ENCODE data around the gene ZIC5. TPM values are rescaled to one million over a fixed set of nuclear protein-coding genes. Genes with fewer than 3 reads are reported as not detected.

ZIC5 gene
- total and polyA plus RNA-seq, 4 donors, result 5.7 to 30.5 (median 8.8) TPM

DNA sequence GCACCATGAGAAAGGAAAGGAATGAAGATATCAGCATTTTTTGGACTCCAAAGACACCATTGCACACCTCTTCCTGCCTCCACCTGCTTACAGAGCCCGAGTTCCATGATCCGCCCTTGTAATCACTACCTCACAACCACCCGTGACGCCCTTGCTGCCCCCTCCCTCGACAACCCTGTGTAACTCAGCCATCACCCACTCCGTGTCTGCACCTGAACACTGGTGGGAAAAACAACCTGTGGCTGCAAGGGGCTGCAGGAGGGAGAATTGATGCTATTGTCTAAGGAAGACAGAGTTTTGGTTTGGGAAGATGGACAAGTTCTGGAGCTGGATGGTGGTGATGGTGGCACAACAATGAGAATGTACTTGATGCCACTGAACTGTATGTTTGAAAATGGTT is 27.0 kb downstream of the ZIC5 start:
- no peak for DNase-seq (ENCODE audit: low read depth in 4 of 6, low spot score in 6 of 6)
- Histone ChIP-seq H3K27ac (ENCODE audit: low read depth, low read length) (no peak overlapping the region), H3K4me3 (ENCODE audit: low read depth, low read length) (no peak overlapping the region), H3K36me3 (ENCODE audit: control insufficient read depth, insufficient read depth, low read length) (no peaks in the 10 kb centered on the region), H3K9me3 (ENCODE audit: control insufficient read depth, insufficient read depth, low read length) (no peaks in the 10 kb centered on the region), H3K4me1 (ENCODE audit: control insufficient read depth, insufficient read depth, low read length) (peaks cover 5% of the 10 kb centered on the region), H3K27me3 (ENCODE audit: control insufficient read depth, insufficient read depth, low read length) (peaks cover 6% of the 10 kb centered on the region)
- WGBS (ENCODE audit: insufficient coverage), result 93% methylated on average over 2 of the region's 6 CpGs

DNA sequence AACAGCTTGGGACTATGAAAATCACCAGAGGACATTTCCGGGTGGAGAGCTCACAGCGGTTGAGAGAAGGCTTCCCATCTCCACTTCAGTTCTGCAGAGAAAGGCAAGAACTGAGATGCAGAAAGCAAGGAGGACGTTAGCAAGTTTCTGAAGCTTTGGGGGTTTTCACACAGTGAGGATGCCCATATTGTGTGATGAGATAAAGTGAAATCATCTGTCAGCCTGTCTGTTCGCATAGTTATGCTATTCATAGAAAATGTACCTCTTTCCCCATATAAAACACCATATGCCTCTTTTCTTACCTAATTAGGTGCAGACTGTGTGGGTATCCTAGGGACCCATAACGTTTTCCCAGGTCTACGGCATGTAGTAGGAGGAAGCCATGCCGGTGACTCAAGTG is 27.5 kb downstream of the ZIC5 start:
- Histone ChIP-seq H3K4me3 (ENCODE audit: low read depth, low read length) (no peak overlapping the region), H3K9me3 (ENCODE audit: control insufficient read depth, insufficient read depth, low read length) (no peaks in the 10 kb centered on the region), H3K27me3 (ENCODE audit: control insufficient read depth, insufficient read depth, low read length) (peaks cover 2% of the 10 kb centered on the region), H3K36me3 (ENCODE audit: control insufficient read depth, insufficient read depth, low read length) (no peaks in the 10 kb centered on the region), H3K27ac (ENCODE audit: low read depth, low read length) (no peak overlapping the region), H3K4me1 (ENCODE audit: control insufficient read depth, insufficient read depth, low read length) (peaks cover 4% of the 10 kb centered on the region)
- DNase-seq (ENCODE audit: low read depth in 4 of 6, low spot score in 6 of 6), result peak in 1 of 6 donors; percentile 59
- WGBS (ENCODE audit: insufficient coverage), result 73% methylated on average over 2 of the region's 7 CpGs

DNA sequence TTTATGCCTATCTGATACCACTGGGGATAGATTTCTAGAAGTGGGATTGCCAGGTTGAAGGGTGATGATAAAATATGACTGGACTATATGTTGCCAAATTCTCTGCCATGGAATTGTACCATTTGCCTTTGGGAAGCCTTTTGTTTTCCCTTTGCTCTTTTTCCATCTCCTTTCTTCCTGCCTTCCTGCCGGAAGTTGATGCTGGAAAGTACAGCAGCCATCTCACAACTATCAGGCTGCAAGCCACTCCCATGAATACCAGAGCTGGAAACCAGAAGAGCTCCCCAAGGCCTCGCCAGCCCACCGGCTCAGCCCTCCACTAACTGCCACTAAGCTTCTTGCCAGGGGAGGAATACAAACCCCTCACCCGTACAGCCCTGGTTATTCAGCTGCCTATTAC is 29.7 kb downstream of the ZIC5 start:
- no peaks in the 10 kb centered on the region for H3K27me3 ChIP-seq (ENCODE audit: control insufficient read depth, insufficient read depth, low read length)
- no peak overlapping the region for H3K27ac ChIP-seq (ENCODE audit: low read depth, low read length)
- 75% methylated on average over 1 of the region's 4 CpGs for WGBS (ENCODE audit: insufficient coverage)

DNA sequence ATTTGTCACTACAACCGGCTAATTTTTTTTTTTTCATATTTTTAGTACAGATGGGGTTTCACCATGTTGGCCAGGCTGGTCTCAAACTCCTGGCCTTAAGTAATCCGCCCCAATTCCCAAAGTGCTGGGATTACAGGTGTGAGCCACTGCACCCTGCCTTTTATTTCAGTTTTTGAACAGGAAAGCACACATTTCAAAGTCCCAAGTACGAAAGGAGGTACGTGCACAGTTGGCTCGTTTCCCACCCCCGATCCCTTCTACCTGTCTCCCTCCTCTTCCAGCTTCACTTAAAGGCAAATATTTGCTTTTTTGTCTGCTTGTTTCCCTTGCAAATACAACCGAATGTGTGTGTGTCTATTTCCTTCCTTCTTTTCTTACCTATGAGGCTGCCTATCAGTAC is 30.5 kb downstream of the ZIC5 start:
- Histone ChIP-seq H3K4me3 (ENCODE audit: low read depth, low read length) (no peak overlapping the region), H3K36me3 (ENCODE audit: control insufficient read depth, insufficient read depth, low read length) (no peaks in the 10 kb centered on the region), H3K9me3 (ENCODE audit: control insufficient read depth, insufficient read depth, low read length) (no peaks in the 10 kb centered on the region), H3K27me3 (ENCODE audit: control insufficient read depth, insufficient read depth, low read length) (no peaks in the 10 kb centered on the region), H3K27ac (ENCODE audit: low read depth, low read length) (no peak overlapping the region), H3K4me1 (ENCODE audit: control insufficient read depth, insufficient read depth, low read length) (peaks cover 4% of the 10 kb centered on the region)
- 98% methylated on average over 5 of the region's 7 CpGs for WGBS (ENCODE audit: insufficient coverage)
- no peak for DNase-seq (ENCODE audit: low read depth in 4 of 6, low spot score in 6 of 6)

More for the DNA sequence above, 29.7 kb downstream of the ZIC5 start:
- Histone ChIP-seq H3K9me3 (ENCODE audit: control insufficient read depth, insufficient read depth, low read length) (no peaks in the 10 kb centered on the region), H3K4me1 (ENCODE audit: control insufficient read depth, insufficient read depth, low read length) (peaks cover 4% of the 10 kb centered on the region), H3K4me3 (ENCODE audit: low read depth, low read length) (no peak overlapping the region), H3K36me3 (ENCODE audit: control insufficient read depth, insufficient read depth, low read length) (no peaks in the 10 kb centered on the region)
- no peak for DNase-seq (ENCODE audit: low read depth in 4 of 6, low spot score in 6 of 6)

DNA sequence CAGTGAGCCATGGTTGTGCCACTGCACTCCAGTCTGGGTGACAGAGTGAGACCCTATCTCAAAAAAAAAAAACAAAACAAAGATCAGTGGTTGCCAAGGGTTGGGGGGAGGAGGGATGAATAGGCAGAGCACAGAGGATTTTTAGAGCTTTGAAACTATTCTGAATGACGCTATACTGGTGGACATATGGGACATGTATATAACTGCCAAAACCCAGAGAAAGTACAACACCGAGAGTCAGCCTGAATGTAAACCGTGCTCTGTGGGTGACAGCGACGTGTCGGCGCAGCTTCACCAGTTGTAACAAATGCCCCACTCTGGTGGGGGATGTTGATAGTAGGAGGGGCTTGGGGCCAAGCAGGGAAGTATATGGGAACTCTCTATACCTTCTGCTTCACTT is 32.9 kb downstream of the ZIC5 start:
- Histone ChIP-seq H3K4me3 (ENCODE audit: low read depth, low read length) (no peak overlapping the region), H3K27me3 (ENCODE audit: control insufficient read depth, insufficient read depth, low read length) (no peaks in the 10 kb centered on the region), H3K4me1 (ENCODE audit: control insufficient read depth, insufficient read depth, low read length) (peaks cover 4% of the 10 kb centered on the region), H3K27ac (ENCODE audit: low read depth, low read length) (no peak overlapping the region), H3K36me3 (ENCODE audit: control insufficient read depth, insufficient read depth, low read length) (no peaks in the 10 kb centered on the region), H3K9me3 (ENCODE audit: control insufficient read depth, insufficient read depth, low read length) (no peaks in the 10 kb centered on the region)
- no peak for DNase-seq (ENCODE audit: low read depth in 4 of 6, low spot score in 6 of 6)
- 44% methylated on average over 3 of the region's 7 CpGs for WGBS (ENCODE audit: insufficient coverage)

DNA sequence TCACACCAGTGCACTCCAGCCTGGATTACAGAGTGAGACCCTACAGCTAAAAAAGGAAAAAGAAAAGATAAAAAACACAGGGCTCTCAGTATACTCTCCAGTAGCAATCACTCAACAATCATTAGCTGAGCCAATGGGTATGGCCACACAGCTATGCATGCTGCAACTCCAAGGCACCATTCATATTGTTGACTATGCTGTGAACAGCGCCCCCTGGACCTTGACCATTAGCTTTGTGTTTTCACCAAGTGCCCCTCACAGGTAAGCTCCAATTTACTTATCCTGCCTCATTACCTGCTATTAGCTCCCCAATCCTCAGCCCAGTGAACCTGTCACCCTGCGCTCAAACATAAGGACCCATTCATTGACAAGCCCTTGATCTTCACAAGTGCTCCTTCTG is 35.8 kb downstream of the ZIC5 start:
- peaks cover 4% of the 10 kb centered on the region for H3K4me1 ChIP-seq (ENCODE audit: control insufficient read depth, insufficient read depth, low read length)
- peaks cover under 1% of the 10 kb centered on the region for H3K27me3 ChIP-seq (ENCODE audit: control insufficient read depth, insufficient read depth, low read length)
- no peak overlapping the region for H3K27ac ChIP-seq (ENCODE audit: low read depth, low read length)
- WGBS (ENCODE audit: insufficient coverage), result 90% methylated on average over 2 of the region's 2 CpGs
- H3K9me3 ChIP-seq (ENCODE audit: control insufficient read depth, insufficient read depth, low read length), result no peaks in the 10 kb centered on the region
- no peak for DNase-seq (ENCODE audit: low read depth in 4 of 6, low spot score in 6 of 6)
- H3K4me3 ChIP-seq (ENCODE audit: low read depth, low read length), result no peak overlapping the region
- no peaks in the 10 kb centered on the region for H3K36me3 ChIP-seq (ENCODE audit: control insufficient read depth, insufficient read depth, low read length)

DNA sequence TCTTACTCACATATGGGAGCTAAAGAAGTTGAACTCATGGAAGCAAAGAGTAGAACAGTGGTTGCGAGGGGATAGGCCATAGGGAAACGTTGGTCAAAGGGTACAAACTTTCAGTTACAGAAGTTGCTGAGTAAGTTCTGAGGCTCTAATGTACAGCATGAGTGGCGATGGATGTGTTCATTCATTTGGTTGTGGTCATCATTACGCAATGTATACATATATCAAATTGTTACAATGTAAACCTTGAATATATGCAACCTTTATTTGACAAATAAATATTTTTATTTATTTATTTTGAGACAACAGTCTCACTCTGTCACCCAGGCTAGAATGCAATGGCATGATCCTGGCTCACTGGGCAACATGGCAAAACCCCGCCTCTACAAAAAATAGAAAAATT is 38.7 kb downstream of the ZIC5 start:
- 100% methylated on average over 3 of the region's 5 CpGs for WGBS (ENCODE audit: insufficient coverage)
- H3K27ac ChIP-seq (ENCODE audit: low read depth, low read length), result no peak overlapping the region
- H3K4me1 ChIP-seq (ENCODE audit: control insufficient read depth, insufficient read depth, low read length), result peaks cover 3% of the 10 kb centered on the region
- H3K27me3 ChIP-seq (ENCODE audit: control insufficient read depth, insufficient read depth, low read length), result peaks cover 4% of the 10 kb centered on the region
- H3K36me3 ChIP-seq (ENCODE audit: control insufficient read depth, insufficient read depth, low read length), result no peaks in the 10 kb centered on the region
- no peak overlapping the region for H3K4me3 ChIP-seq (ENCODE audit: low read depth, low read length)
- no peak for DNase-seq (ENCODE audit: low read depth in 4 of 6, low spot score in 6 of 6)
- H3K9me3 ChIP-seq (ENCODE audit: control insufficient read depth, insufficient read depth, low read length), result no peaks in the 10 kb centered on the region

DNA sequence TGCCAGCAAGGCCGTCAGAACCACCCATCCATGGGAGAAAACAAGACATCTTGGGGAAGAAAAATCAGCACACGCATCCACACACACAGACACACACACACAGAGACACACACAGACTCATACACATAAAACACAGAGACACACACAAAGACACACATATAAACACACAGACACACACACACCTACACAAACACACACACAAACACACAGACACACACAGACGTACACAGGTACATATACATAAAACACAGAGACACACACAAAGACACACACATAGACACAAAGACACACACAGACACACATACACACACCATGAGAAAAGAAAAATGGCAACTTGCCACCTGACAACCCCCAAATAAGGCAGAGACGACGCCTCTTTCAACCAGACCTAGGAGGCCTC is 40.6 kb downstream of the ZIC5 start:
- WGBS (ENCODE audit: insufficient coverage), result 79% methylated on average over 3 of the region's 5 CpGs
- no peak overlapping the region for H3K27ac ChIP-seq (ENCODE audit: low read depth, low read length)
- H3K27me3 ChIP-seq (ENCODE audit: control insufficient read depth, insufficient read depth, low read length), result peaks cover 13% of the 10 kb centered on the region

DNA sequence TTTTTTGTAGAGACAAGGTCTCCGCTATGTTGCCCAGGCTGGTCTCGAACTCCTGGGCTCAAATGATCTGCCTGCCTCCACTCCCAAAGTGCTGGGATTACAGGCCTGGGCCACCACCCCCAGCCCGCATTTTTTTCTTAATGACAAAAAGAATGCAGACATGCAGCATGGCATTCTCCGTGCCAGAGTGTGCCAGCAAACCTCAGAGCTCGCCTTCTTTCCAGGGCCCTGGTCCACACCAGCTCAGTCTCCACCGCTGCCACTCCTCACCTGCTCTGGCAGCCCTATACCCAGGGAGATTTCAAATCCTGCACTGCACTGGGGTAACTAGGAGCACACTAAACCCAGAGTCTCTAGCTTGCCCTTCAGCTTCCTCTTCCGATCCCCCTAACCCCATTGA is 41.7 kb downstream of the ZIC5 start:
- WGBS (ENCODE audit: insufficient coverage), result 81% methylated on average over 7 of the region's 7 CpGs
- Histone ChIP-seq H3K9me3 (ENCODE audit: control insufficient read depth, insufficient read depth, low read length) (no peaks in the 10 kb centered on the region), H3K4me1 (ENCODE audit: control insufficient read depth, insufficient read depth, low read length) (peaks cover 15% of the 10 kb centered on the region), H3K27ac (ENCODE audit: low read depth, low read length) (no peak overlapping the region), H3K36me3 (ENCODE audit: control insufficient read depth, insufficient read depth, low read length) (no peaks in the 10 kb centered on the region), H3K27me3 (ENCODE audit: control insufficient read depth, insufficient read depth, low read length) (peaks cover 14% of the 10 kb centered on the region), H3K4me3 (ENCODE audit: low read depth, low read length) (no peak overlapping the region)
- DNase-seq (ENCODE audit: low read depth in 4 of 6, low spot score in 6 of 6), result no peak

More for the DNA sequence above, 40.6 kb downstream of the ZIC5 start:
- Histone ChIP-seq H3K9me3 (ENCODE audit: control insufficient read depth, insufficient read depth, low read length) (no peaks in the 10 kb centered on the region), H3K4me1 (ENCODE audit: control insufficient read depth, insufficient read depth, low read length) (peaks cover 13% of the 10 kb centered on the region), H3K36me3 (ENCODE audit: control insufficient read depth, insufficient read depth, low read length) (no peaks in the 10 kb centered on the region), H3K4me3 (ENCODE audit: low read depth, low read length) (no peak overlapping the region)
- no peak for DNase-seq (ENCODE audit: low read depth in 4 of 6, low spot score in 6 of 6)

DNA sequence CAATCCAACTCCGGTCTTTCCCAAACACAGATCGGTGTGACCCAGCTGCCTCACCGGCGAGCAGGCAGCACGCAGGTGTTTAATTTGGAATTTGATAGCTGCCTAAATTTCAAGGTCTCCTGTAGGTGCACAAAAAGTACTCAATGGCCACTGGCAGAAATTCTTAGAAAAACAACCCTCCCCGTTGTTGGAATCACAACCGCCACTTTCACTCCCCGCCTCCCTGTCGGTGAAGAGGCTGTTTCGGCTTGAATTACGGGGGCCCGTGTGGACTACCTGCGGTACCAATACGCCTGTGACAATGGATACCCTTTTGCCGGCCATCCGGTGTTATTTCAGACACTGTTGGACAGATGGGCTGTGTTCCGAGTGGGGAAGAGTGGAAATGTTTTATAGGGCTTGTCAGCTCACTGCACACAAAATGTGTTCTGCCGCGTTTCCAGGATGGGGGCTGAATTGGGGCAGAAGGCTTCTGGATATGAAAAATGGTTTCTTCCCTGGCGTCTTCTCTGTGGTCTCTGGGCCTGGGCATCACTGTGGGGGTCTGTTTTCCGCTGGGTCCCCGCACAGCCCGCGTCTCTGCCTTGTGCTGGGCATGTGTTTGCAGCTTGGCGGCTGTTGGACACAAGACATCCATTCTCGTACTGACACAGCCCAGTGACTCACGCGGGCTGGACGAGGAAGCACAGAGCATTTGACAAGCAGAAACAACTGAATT is 45.4 kb downstream of the ZIC5 start:
- Histone ChIP-seq H3K27me3 (ENCODE audit: control insufficient read depth, insufficient read depth, low read length) (peaks cover 14% of the 10 kb centered on the region), H3K9me3 (ENCODE audit: control insufficient read depth, insufficient read depth, low read length) (no peaks in the 10 kb centered on the region), H3K27ac (ENCODE audit: low read depth, low read length) (no peak overlapping the region), H3K4me3 (ENCODE audit: low read depth, low read length) (no peak overlapping the region), H3K36me3 (ENCODE audit: control insufficient read depth, insufficient read depth, low read length) (no peaks in the 10 kb centered on the region), H3K4me1 (ENCODE audit: control insufficient read depth, insufficient read depth, low read length) (peaks cover 15% of the 10 kb centered on the region)
- 30% methylated on average over 29 of the region's 29 CpGs for WGBS (ENCODE audit: insufficient coverage)
- peak in 3 of 6 donors; percentile 13 to 80 (median 61) for DNase-seq (ENCODE audit: low read depth in 4 of 6, low spot score in 6 of 6)
